Kidney epithelial cell (primary cell): ENCODE data around the gene ACSM2B. TPM values are rescaled to one million over a fixed set of nuclear protein-coding genes. Genes with fewer than 3 reads are reported as not detected.

Source experiments
- DNase-seq: peaks from one replicate; pipeline ENCODE4 v3.0.0-alpha.2; 2010; ENCODE audit warnings: low read depth
- H3K27me3 ChIP-seq: 2 replicates; pipeline ENCODE4 v1.6.0; 2011; ENCODE audit warnings: low read length; ENCODE audit not compliant: control insufficient read depth, insufficient read depth
- H3K36me3 ChIP-seq: 2 replicates; pipeline ENCODE4 v1.5.1; 2011; ENCODE audit warnings: low read length; ENCODE audit not compliant: control insufficient read depth, insufficient read depth
- H3K4me3 ChIP-seq: 2 replicates; pipeline ENCODE4 v1.5.1; 2011; ENCODE audit warnings: low read depth, mild to moderate bottlenecking, control low read depth, low read length
- CTCF ChIP-seq: IDR thresholded peaks from 2 replicates; pipeline ENCODE4 v1.5.1; 2011; ENCODE audit warnings: mild to moderate bottlenecking, moderate library complexity, low read length, control low read depth, inconsistent platforms; ENCODE audit not compliant: insufficient read depth, poor library complexity, severe bottlenecking
- total RNA-seq: library from RNA; depleted of rRNA; stranded (reverse); fragments of >200 nt; gene quantifications from 2 replicates; pipeline ENCODE4 v1.2.3, GENCODE V29; 2015

ACSM2B gene
- total RNA-seq, 1 donor from 2014 or later: not detected

GRCh38 chr16:20620003-20620402 is 43.8 kb upstream of the ACSM2B start:
- Histone ChIP-seq H3K36me3 (no peaks in the 10 kb centered on the region), H3K4me3 (no peak overlapping the region), H3K27me3 (peaks cover under 1% of the 10 kb centered on the region)
- no peak for DNase-seq
- TF ChIP-seq CTCF: no peak

GRCh38 chr16:20617271-20617670 is 41.1 kb upstream of the ACSM2B start:
- TF ChIP-seq CTCF: no peak
- no peak overlapping the region for H3K4me3 ChIP-seq
- no peaks in the 10 kb centered on the region for H3K36me3 ChIP-seq
- no peak for DNase-seq
- H3K27me3 ChIP-seq: peaks cover 5% of the 10 kb centered on the region

GRCh38 chr16:20614186-20615141 is 38.3 kb upstream of the ACSM2B start:
- peaks cover 5% of the 10 kb centered on the region for H3K27me3 ChIP-seq
- H3K36me3 ChIP-seq: no peaks in the 10 kb centered on the region
- no peak overlapping the region for H3K4me3 ChIP-seq
- TF ChIP-seq CTCF: no peak
- no peak for DNase-seq

GRCh38 chr16:20613481-20614185 is 37.5 kb upstream of the ACSM2B start:
- H3K27me3 ChIP-seq: peaks cover 5% of the 10 kb centered on the region
- no peaks in the 10 kb centered on the region for H3K36me3 ChIP-seq
- no peak for TF ChIP-seq CTCF
- no peak overlapping the region for H3K4me3 ChIP-seq
- DNase-seq: no peak

- no peak overlapping the region for H3K4me3 ChIP-seq
- no peaks in the 10 kb centered on the region for H3K36me3 ChIP-seq
- no peak for DNase-seq
- no peak for TF ChIP-seq CTCF
- H3K27me3 ChIP-seq: peaks cover 5% of the 10 kb centered on the region
Measured at GRCh38 chr16:20612551-20613480, 36.6 kb upstream of the ACSM2B start.
